HG02678 (cell line): ENCODE data around the gene ARGLU1.
"Not testable (repeated sequence)": the region's sequence is repeated elsewhere in the genome, so short reads cannot be mapped to it uniquely, and the experiment has no call there.

ENCODE experiments used
- ATAC-seq: cut with Tn5 transposase; IDR thresholded peaks from one replicate; pipeline ENCODE4 v1.9.1; 2021; ENCODE audit warnings: mild to moderate bottlenecking, moderate library complexity; ENCODE audit not compliant: unreplicated experiment

The ARGLU1 gene, protein sequence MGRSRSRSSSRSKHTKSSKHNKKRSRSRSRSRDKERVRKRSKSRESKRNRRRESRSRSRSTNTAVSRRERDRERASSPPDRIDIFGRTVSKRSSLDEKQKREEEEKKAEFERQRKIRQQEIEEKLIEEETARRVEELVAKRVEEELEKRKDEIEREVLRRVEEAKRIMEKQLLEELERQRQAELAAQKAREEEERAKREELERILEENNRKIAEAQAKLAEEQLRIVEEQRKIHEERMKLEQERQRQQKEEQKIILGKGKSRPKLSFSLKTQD

GRCh38 chr13:106567474-106568298 lies at the start of gene ARGLU1:
Gene ARGLU1, minus strand, starts transcription at chr13:106568137. Its CDS starts 218 bp downstream, at chr13:106567919.
- peak; percentile 58 for ATAC-seq

- no peak for ATAC-seq
Observed at GRCh38 chr13:106617561-106617960, 49.6 kb upstream of the ARGLU1 start.

DNA sequence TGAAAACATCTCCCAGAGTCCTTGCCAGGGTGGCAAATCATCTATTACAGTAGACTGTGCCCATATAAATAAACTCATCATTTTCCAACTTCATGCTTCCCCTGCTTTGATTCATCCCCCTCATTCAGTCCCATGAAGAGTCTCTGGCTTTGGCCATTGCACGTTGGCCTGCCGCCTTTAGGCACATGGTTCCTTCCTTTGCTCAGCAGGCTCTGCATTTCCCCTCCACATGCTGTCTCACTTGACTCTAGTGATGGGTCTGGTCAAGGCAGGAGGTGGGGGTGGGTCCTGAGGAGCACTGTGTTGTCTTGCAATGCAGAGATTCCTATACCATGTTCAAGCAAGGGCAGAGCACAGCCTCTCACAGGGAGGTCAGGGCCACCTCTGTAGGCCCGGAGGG lies 48.8 kb upstream of the ARGLU1 start:
- no peak for ATAC-seq

- no peak for ATAC-seq
Observed at GRCh38 chr13:106614874-106615273, 46.9 kb upstream of the ARGLU1 start.

GRCh38 chr13:106612688-106613087 lies 44.8 kb upstream of the ARGLU1 start:
- ATAC-seq = no peak

GRCh38 chr13:106610486-106610885 lies 42.5 kb upstream of the ARGLU1 start:
- no peak for ATAC-seq

- no peak for ATAC-seq
Observed at GRCh38 chr13:106609116-106609515, 41.2 kb upstream of the ARGLU1 start.

- no peak for ATAC-seq
Observed at GRCh38 chr13:106603546-106603945, 35.6 kb upstream of the ARGLU1 start.

DNA sequence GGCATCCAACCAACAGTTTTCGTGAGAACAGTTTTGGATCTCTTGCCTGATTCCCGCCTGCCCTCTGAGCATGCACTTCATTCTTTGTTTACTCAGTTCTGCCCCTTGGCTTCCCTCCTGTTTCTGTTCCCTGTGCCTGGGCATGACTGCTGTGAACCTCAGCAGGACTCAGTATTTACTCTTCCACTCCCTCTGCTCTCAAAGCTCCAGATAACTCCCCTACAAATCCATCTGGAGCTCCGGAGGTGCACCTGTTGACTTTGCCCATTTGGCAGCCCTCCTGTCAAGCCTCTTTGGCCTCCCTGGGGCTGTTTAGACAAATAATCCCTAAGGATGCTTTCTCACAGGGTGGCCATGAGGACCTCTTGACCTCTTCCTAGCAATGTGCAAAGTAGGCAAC lies 34.2 kb upstream of the ARGLU1 start:
- ATAC-seq = no peak

DNA sequence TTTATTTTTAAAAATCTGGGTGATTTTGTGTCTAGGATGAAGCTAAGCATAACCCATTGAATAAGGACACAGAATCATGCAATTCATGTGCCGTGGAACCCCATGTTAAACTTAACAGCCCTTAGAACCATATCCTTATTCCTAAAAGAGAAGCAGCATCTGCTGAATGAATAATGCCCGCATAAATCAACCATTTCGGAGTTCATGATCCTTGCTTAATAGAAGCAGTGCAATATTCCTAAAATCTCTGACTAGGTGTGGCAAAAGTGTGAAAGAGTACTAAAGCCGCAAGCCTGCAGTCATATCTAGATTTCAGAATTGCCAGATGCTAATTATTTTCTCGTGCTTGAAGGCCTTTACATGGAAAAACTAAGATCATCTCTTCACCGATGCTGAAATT lies 33.6 kb upstream of the ARGLU1 start:
- no peak for ATAC-seq

GRCh38 chr13:106600798-106601135 lies 32.8 kb upstream of the ARGLU1 start:
- ATAC-seq = not testable (repeated sequence)

- no peak for ATAC-seq
Observed at GRCh38 chr13:106599875-106600797, 32.2 kb upstream of the ARGLU1 start.

DNA sequence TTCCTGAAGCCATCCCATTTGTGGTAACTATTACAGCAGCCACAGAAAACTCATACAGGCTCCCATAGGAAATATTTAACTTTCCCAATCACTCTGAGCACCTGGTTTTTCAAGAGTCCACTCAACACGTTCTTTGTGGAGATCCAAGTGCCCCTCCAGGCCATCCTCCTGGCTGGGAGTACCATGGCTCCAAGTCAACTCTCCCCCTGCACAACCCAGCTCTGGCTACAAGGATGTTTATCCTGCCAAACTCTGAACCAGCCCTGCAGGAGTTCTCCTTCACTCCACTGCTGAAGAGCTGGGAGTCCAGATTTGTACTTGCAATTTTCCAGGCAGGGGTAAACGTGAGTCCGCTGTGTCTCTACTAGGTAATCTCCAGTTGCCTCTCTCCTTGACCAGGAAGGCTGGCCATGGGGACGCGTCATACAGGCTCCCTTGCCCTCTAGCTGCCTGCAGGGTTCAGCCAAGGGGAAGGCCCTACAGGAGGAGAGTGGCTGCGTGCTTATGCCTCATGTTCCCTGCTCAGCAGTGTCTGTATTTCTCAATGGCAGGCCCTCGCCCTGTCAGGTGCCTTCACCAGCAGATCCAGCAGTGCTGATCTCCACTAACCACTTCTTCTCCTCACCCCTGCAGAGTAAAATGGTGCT lies 29.9 kb upstream of the ARGLU1 start:
- ATAC-seq = no peak

DNA sequence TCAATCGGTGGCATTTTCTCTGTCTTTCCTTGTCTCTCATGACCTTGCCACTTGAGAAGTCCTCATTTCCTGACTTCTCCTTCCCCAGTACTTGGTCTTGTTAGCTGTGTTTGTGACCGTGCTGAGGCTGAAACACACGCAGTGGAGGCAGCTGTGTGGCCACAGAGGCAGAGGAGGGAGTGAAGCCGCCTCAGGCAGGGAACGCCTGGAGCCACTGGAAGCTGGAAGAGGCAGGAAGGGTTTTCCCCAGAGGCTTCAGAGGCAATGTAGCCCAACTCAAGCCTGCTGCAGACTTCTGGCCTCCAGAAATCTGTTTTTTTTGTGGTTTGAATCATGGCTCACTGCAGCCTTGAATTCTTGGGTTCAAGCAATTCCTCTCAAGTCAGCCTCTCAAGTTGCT lies 29.2 kb upstream of the ARGLU1 start:
- ATAC-seq = no peak

- ATAC-seq = no peak
Observed at GRCh38 chr13:106596275-106596937, 28.5 kb upstream of the ARGLU1 start.

DNA sequence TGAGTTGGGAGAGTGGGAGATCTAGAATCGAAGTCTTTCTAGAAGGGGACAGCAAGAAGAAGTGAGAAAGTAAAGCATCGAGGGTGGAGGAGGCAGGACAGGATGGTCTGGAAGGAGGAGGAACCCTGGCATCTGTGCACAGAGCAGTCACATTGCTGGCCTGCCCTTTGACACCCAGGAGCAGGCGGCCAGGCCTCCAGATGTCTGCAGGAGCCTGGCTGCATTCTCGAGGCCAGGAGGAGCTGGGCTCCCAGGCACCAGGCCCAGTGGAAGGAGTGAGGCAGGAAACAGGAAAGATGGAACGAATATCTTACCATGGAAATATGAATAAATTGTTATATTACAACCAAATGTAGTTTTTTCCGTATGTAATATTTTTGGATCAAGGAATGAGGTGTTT lies 27.7 kb upstream of the ARGLU1 start:
- ATAC-seq = no peak

DNA sequence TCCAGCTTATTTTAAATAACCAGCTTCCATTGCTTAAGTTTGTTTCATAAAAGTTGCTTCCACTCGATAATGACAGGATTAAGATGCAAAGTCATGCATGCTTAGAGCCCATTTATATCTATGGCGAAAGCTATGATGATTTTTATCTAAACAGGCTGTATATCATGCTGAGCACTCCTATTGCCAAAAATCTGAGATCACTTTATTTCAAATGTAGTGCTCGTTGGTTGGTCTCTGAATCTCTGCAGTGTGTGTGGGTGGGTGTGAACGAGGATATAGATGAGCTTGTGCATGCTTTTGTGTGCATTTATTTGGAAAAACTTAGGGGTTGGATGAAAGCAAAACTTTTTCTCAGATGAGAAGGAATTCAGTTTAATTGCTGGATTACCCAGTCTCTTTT lies 27.0 kb upstream of the ARGLU1 start:
- ATAC-seq = no peak

DNA sequence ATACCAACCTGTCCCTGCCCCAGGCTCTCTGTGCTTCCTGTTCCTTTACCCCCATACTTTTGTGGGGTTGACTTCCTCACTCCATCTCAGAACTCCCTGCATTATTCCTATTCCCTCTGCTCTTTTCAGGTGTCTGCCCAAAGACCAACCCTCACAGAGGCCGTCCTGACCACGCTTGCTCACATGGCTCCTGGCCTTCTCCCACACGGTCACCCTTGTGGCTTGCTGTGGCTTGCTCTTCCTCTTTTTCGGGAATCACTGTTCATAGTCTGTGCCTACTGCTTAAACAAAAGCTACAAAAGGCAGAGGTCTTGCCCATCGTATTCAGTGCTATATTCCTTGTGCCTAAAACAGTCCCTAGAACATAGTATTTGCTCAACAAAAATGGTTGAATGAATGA lies 25.2 kb upstream of the ARGLU1 start:
- ATAC-seq = no peak

GRCh38 chr13:106591299-106591698 lies 23.4 kb upstream of the ARGLU1 start:
- no peak for ATAC-seq

DNA sequence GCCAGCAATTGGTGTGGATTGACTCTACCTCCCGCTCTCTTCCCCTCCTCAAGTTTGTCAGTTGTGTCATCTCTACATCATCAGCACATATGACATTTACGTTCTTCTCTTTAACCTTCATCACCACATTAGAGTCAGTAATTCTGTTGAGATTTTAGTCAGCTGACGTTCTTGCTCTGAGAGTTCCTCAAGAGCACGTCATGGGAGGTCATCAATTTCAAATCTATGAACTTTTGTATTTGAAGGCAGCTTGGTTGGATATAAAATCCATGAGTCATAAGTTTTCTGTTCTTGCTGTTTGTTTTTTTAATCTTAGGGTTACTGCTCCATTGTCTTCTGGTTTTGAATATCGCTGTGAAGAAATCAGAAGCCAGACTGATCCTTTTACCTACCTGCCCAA lies 21.8 kb upstream of the ARGLU1 start:
- no peak for ATAC-seq
